ENCODE results near the gene OPTC.
"Not testable (repeated sequence)": the region's sequence is repeated elsewhere in the genome, so short reads cannot be mapped to it uniquely, and the experiment has no call there.

OPTC gene

GRCh38 chr1:203465146-203465798, 28.7 kb upstream of the OPTC start:
- no peak for TF ChIP-seq CTCF (IDR thresholded peaks at IDR 0.05; ENCODE audit: low read depth, low read length)
- no peak for DNase-seq (ENCODE audit: extremely low read depth, low read depth)

DNA sequence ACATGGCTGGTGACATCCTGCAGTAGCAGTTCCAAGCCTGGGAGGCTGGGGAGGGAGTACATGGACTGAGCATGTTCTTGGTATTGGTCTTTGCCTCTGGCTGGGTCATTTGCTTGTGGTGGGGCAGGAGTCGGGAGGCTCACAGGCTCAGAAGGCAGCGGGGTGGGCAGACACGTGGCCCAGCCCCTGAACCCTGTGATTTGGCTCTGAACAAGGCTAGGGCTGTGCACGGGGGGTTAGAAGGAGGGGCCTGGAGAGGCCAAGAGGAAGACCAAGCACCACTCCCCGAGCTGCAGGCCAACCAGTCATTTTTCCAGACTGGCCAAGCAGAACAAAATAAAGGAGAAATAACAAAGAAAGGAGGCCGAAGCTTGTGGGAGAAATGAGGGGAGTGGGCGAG, 28.0 kb upstream of the OPTC start:
- no peak for DNase-seq (ENCODE audit: extremely low read depth, low read depth)
- TF ChIP-seq CTCF (IDR thresholded peaks at IDR 0.05; ENCODE audit: low read depth, low read length): no peak

GRCh38 chr1:203466906-203467549, 26.9 kb upstream of the OPTC start:
- DNase-seq (ENCODE audit: extremely low read depth, low read depth): not testable (repeated sequence)

- TF ChIP-seq CTCF (IDR thresholded peaks at IDR 0.05; ENCODE audit: low read depth, low read length): no peak
- DNase-seq (ENCODE audit: extremely low read depth, low read depth): no peak
Observed at GRCh38 chr1:203467550-203467921, 26.4 kb upstream of the OPTC start.

DNA sequence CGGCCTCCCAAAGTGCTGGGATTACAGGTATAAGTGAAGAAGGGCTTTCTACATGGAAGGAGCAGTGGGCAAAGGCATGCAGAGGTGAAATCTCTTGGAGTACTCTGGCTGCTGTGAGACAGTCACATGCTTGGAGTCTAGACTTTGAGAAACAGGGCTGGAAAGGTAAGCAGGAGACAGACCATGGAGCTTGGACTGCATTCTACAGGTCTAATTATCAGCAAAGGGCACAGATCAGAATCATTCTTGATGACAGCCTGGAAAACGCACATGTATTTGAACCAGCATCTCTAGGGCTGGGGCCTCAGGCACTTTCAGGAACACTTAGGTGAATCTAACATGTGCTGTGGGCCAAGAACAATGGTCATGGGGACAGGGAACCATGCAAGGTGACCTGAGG, 25.6 kb upstream of the OPTC start:
- no peak for TF ChIP-seq CTCF (IDR thresholded peaks at IDR 0.05; ENCODE audit: low read depth, low read length)
- DNase-seq (ENCODE audit: extremely low read depth, low read depth): no peak

- no peak for DNase-seq (ENCODE audit: extremely low read depth, low read depth)
- no peak for TF ChIP-seq CTCF (IDR thresholded peaks at IDR 0.05; ENCODE audit: low read depth, low read length)
Observed at GRCh38 chr1:203470240-203470639, 23.7 kb upstream of the OPTC start.

- no peak for TF ChIP-seq CTCF (IDR thresholded peaks at IDR 0.05; ENCODE audit: low read depth, low read length)
- DNase-seq (ENCODE audit: extremely low read depth, low read depth): no peak
Observed at GRCh38 chr1:203471841-203472240, 22.1 kb upstream of the OPTC start.

DNA sequence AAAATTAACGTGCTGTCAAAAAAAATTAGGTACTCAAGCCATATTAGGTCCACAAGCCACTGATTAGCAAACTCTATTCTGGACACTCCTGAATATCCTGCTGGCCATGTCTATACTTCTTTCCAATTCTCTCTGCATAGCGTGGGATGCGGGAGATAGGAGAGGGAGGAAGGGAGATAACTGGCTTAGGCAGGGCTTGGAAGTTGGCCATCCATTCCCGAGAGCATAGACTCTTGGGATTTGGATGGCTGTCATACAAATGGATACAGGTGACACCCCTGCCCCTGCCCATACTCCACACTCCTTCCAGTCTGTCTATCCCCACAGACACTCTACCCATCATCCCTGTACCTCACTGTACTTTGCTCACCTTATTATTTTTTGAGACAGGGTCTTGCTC, 20.7 kb upstream of the OPTC start:
- no peak for TF ChIP-seq CTCF (IDR thresholded peaks at IDR 0.05; ENCODE audit: low read depth, low read length)

More for the DNA sequence above, 20.7 kb upstream of the OPTC start:
- DNase-seq (ENCODE audit: extremely low read depth, low read depth): no peak

All from AG09319 (cell line).